ENCODE measurements around the gene KLHDC8B.

DNA sequence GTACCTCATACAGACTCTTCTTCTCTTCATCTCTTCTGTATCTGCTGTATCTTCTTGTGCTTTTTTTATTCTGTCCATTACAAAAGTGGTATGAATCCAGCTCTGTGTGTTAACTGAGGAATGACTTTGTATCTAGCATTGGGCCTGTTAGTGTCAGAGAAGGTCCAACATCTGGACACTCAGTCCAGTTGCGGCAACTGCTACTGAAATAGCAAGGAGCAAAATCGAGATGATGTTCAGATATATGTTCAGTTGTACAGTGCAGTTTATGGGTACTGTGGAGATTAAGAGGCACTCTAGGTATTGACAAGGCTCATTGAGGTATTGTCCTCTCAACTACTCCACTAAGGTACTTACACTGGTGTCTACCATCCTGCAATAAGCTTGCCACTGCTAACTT lies 42.6 kb downstream of the KLHDC8B start:
- no peak for TF ChIP-seq FOXM1 (IDR thresholded peaks at IDR 0.05; ENCODE audit: borderline replicate concordance)
- no peak for TF ChIP-seq HDGF (IDR thresholded peaks at IDR 0.05; ENCODE audit: borderline replicate concordance)
- no peak for TF ChIP-seq SP1 (IDR thresholded peaks at IDR 0.05)
- no peak for TF ChIP-seq ZNF384 (IDR thresholded peaks at IDR 0.05)

All from HEK293T (cell line).